Upper lobe of right lung (tissue), 1 donor: ENCODE data around the gene CDYL. TPM values are rescaled to one million over a fixed set of nuclear protein-coding genes. Genes with fewer than 3 reads are reported as not detected.
"Not testable (repeated sequence)": the region's sequence is repeated elsewhere in the genome, so short reads cannot be mapped to it uniquely, and the experiment has no call there.

Experiments
- ATAC-seq: fragments of 200-7000 bp; cut with Tn5 transposase; one replicate; pipeline ENCODE4 v1.9.1; 2020; ENCODE audit warnings: mild to moderate bottlenecking, moderate library complexity
- DNase-seq: peaks from one replicate; pipeline ENCODE4 v3.0.0-alpha.2; 2020
- H3K27ac ChIP-seq: fragments of 200-600 bp; one replicate; pipeline ENCODE4 v1.8.0; 2022
- H3K27me3 ChIP-seq: fragments of 200-600 bp; one replicate; pipeline ENCODE4 v1.8.0; 2022; ENCODE audit warnings: mild to moderate bottlenecking
- H3K36me3 ChIP-seq: fragments of 200-600 bp; one replicate; pipeline ENCODE4 v1.8.0; 2022
- H3K4me1 ChIP-seq: fragments of 200-600 bp; one replicate; pipeline ENCODE4 v1.8.0; 2022
- H3K4me3 ChIP-seq: fragments of 200-600 bp; one replicate; pipeline ENCODE4 v1.8.0; 2022; ENCODE audit warnings: mild to moderate bottlenecking
- H3K9me3 ChIP-seq: fragments of 200-600 bp; one replicate; pipeline ENCODE4 v1.8.0; 2022
- CTCF ChIP-seq: fragments of 200-600 bp; IDR thresholded peaks from one replicate; pipeline ENCODE4 v1.8.0; 2022; ENCODE audit warnings: antibody characterized with exemption
- intact Hi-C: fragments of 100-400 bp; cut with DNase I; formaldehyde crosslinking; loops from one replicate; pipeline ENCODE4 v1.11.0; 2022
- total RNA-seq: library from RNA; stranded (reverse); fragmentation: NEBNext Ultra II Directional; extraction: Animal tissue kit (Norgen Biotek cat#: 25700); gene quantifications from one replicate; pipeline ENCODE4 v1.2.1, GENCODE V29; 2021
- donor health status: DM: no; HTN: yes; CAD: no; lungs with severe emphysema.

Gene CDYL
- total RNA-seq, 1 donor from 2014 or later: 40.8 TPM

- intact Hi-C loops: no loop called here
These were observed 72.3 kb downstream of the CDYL start for GRCh38 chr6:4848382-4849068.

GRCh38 chr6:4849226-4850022 lies 73.2 kb downstream of the CDYL start:
- no peak for ATAC-seq
- no peaks in the 10 kb centered on the region for H3K9me3 ChIP-seq
- H3K27me3 ChIP-seq: no peaks in the 10 kb centered on the region
- no peak for TF ChIP-seq CTCF
- no peaks in the 10 kb centered on the region for H3K36me3 ChIP-seq
- H3K4me1 ChIP-seq: peaks cover 11% of the 10 kb centered on the region
- no peak overlapping the region for H3K4me3 ChIP-seq
- no peak for DNase-seq
- intact Hi-C loops: no loop called here
- H3K27ac ChIP-seq: no peak overlapping the region

More at GRCh38 chr6:4848382-4849068, 72.3 kb downstream of the CDYL start:
- no peak overlapping the region for H3K27ac ChIP-seq
- no peaks in the 10 kb centered on the region for H3K36me3 ChIP-seq
- H3K4me1 ChIP-seq: peaks cover 11% of the 10 kb centered on the region
- TF ChIP-seq CTCF: peak; percentile 29
- DNase-seq (no peak), ATAC-seq (peak; percentile 71)
- H3K9me3 ChIP-seq: peaks cover 6% of the 10 kb centered on the region
- no peak overlapping the region for H3K4me3 ChIP-seq
- no peaks in the 10 kb centered on the region for H3K27me3 ChIP-seq

GRCh38 chr6:4851035-4851434 lies 74.8 kb downstream of the CDYL start:
- no peaks in the 10 kb centered on the region for H3K9me3 ChIP-seq
- intact Hi-C loops: no loop called here
- no peak for ATAC-seq

GRCh38 chr6:4852186-4852585 lies 76.0 kb downstream of the CDYL start:
- peaks cover 11% of the 10 kb centered on the region for H3K4me1 ChIP-seq
- DNase-seq, H3K27me3 ChIP-seq, H3K4me3 ChIP-seq, H3K9me3 ChIP-seq, H3K27ac ChIP-seq, H3K36me3 ChIP-seq, intact Hi-C loops, ATAC-seq: not testable (repeated sequence)

More at GRCh38 chr6:4851035-4851434, 74.8 kb downstream of the CDYL start:
- no peaks in the 10 kb centered on the region for H3K36me3 ChIP-seq
- TF ChIP-seq CTCF: no peak
- DNase-seq: no peak
- no peaks in the 10 kb centered on the region for H3K27me3 ChIP-seq
- H3K4me1 ChIP-seq: peaks cover 11% of the 10 kb centered on the region
- no peak overlapping the region for H3K4me3 ChIP-seq
- no peak overlapping the region for H3K27ac ChIP-seq

GRCh38 chr6:4852938-4853337 lies 76.7 kb downstream of the CDYL start:
- no peaks in the 10 kb centered on the region for H3K36me3 ChIP-seq
- H3K27ac ChIP-seq: no peak overlapping the region
- intact Hi-C loops: no loop called here
- DNase-seq (no peak), ATAC-seq (no peak)
- H3K27me3 ChIP-seq: no peaks in the 10 kb centered on the region
- H3K4me3 ChIP-seq: no peak overlapping the region
- peaks cover 11% of the 10 kb centered on the region for H3K4me1 ChIP-seq
- H3K9me3 ChIP-seq: no peaks in the 10 kb centered on the region
- no peak for TF ChIP-seq CTCF

GRCh38 chr6:4853349-4853748 lies 77.1 kb downstream of the CDYL start:
- Histone ChIP-seq H3K9me3 (no peaks in the 10 kb centered on the region), H3K27me3 (no peaks in the 10 kb centered on the region), H3K27ac (no peak overlapping the region), H3K36me3 (no peaks in the 10 kb centered on the region), H3K4me3 (no peak overlapping the region), H3K4me1 (peaks cover 13% of the 10 kb centered on the region)
- intact Hi-C loops: no loop called here
- no peak for TF ChIP-seq CTCF
- ATAC-seq (no peak), DNase-seq (no peak)
